HG03064 (cell line): ENCODE data around the gene MYPN.

Experiments
- ATAC-seq: cut with Tn5 transposase; IDR thresholded peaks from one replicate; pipeline ENCODE4 v1.9.1; 2021; ENCODE audit warnings: low read depth; ENCODE audit not compliant: unreplicated experiment

The MYPN gene

DNA sequence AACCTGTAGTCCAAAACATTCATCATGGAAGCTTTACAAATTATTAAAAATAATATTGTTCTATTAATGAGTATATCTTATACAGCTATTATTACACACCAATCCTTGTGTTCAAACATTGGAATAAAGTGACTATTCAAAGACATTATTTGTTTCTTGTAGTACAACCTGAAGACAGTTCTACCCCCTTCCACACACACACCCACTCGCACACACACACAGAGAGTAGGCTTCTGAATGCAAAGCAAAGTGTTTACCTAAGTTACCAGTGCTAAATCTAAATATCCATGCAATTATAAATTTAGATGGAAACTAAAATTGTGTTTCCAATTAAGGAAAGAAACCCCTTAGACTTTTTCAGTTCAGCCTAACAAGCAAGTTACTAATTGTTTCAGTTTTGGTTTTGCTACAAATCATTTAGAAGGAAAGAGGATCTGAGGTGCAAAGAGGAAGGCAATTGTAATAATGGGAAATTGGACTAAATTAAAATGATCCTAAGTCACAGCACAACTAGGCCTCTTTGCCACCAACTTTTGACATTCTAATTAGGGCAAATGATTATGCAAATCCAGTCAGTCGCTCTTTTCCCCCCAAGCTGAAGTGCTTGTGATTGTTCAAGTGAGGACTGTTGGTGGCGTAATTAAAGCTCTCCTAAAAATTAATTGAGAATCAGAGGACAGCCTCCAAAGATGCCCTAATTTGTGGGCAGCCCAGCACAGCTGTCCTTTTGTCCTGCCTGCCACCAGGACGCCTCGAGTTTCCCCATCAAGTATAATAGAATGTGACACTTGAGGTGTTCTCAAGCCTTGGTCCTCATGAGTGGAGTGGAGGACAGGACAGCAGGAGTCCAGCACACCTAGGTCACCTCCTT, 142.6 kb downstream of the MYPN start:
- ATAC-seq, result no peak

DNA sequence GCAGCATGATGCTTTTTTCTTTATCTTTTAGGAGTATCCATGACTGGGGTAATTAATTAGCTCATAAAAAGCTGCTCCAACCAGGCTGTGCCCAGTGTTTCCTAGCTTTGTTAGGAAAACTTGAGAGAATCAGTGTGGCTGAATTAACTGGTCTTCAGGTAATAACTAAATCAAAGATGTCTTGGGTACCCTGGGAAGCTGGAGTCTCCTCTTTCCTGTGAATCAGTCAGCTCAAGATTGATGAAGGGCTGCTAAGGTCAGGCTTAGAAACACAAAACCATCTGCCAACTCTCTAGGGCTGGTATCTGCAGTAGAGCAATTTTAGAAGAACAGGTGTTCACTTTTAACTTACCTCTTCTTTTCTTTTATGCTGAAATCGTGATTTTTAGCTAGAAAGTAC, 144.1 kb downstream of the MYPN start:
- ATAC-seq, result no peak

DNA sequence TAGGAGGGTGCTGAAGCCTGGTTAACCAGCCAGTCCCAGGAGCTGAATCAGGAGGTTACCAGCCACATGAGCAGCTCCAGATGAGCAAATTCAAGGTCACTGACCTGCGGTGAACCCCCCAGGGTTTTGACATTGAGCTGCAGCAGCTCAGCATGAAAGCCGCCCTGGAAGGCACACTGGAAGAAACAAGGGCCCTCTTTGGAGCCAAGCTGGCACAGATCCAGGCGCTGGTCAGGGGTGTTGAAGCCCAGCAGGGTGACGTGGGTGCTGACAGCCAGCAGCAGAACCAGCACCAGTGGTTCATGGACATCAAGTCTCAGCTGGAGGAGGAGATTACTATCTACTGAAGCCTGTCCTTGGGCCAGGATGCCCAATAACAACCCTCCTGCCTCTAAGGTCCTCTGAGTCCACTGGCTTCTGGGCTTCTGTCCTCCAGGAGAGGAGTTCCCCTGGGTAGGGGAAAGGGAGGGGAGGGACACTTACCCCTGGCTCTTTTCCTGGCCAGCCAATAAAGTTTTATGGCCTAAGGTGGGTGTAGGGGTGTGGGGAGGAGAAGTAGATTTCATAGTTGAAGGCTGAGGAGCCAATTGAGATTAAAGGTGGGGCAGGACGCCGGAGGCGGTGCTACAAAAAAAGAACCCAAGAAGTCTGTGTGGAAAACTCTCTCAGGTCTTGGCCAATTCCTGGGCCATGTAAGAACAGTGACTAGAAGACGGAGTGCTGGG, 152.0 kb downstream of the MYPN start:
- ATAC-seq, result no peak
